NCI-H1092 (cell line): ENCODE results near the gene FARP1.

ENCODE experiments used
- DNase-seq: peaks from one replicate; lab custom pipeline; 2025; lab: John Stamatoyannopoulos, UW

The FARP1 gene

DNA sequence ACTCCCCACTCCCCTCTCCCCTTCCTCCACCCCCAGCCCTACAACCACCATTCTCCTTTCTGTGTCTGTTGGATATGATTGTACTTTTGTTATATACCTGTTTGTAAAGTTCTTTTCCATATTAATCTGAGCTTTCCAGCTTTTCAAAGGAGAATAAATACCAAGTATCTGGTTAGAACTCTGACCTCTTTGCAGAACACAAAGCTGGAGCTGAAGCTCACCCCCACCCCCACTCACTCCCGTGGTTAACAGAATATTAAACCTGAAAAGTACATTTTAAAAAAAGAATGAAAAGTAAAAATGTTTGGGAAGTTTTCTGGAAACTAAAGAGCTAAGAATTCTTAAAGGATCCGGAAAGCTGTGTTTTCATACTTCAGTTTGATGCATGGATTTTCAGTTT lies 189.3 kb downstream of the FARP1 start:
- DNase-seq, result no peak

DNA sequence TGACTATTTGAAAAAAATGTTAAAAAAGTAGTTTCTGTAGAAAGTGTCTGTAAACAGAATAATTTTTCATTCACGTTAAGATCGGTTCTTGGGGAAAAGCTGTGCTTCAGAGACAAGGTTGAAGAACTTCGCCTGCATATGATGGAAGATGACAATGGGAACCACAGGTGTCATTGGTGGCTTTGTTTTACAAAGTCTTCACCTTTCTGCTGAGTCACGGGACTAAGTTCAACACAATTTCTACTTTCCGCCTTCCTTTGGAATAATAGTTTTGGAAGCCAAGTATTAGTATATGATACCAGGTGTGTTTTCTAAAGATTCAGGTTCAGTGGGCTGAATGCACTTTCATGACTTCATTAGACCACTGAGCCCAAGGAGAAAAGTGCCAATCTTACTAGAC lies 189.8 kb downstream of the FARP1 start:
- no peak for DNase-seq

DNA sequence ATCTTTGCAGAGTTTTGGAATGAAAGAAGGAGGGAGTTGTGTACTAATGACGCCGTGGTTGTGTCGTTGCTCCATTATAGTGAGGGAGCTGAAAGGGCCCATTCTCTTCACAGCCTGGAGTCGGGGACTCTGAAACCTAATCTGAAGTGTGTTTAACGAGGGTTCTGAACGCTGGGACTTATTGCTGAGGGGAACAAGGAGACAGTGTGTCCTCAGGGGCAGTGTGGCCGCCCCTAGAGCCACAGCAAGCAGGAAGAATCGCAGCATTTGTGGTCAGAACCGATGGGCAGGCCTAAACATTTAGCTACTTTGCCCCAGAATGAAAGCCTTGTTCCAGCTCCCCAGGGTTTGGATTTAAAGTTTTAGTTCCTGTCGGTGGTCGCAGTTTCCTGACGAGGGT lies 190.6 kb downstream of the FARP1 start:
- no peak for DNase-seq

DNA sequence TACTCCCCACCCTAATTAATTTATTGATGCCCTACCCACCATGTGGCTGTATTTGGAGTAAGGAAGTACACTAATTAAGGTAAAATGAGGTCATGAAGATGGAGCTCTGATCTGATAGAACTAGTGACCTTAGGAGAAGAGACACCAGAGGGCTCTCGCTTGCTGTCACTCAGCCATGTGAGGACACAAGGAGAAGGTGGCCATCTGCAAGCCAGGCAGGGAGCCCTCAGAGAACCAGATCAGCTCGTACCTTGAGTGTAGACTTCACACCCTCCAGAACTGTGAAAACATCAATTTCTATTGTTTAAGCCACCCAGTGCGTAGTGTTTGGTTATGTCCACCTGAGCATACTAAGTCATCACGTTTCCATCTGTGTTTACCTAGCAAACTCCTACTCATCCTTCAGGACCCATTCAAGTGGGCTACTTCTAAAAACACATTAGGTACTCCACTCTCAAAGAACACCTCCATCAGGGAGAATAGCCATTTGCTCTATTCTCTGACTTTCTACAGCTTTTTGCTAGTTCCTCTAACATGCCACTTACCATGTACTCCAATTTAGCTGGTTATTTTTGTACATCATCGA lies 191.8 kb downstream of the FARP1 start:
- DNase-seq, result no peak

DNA sequence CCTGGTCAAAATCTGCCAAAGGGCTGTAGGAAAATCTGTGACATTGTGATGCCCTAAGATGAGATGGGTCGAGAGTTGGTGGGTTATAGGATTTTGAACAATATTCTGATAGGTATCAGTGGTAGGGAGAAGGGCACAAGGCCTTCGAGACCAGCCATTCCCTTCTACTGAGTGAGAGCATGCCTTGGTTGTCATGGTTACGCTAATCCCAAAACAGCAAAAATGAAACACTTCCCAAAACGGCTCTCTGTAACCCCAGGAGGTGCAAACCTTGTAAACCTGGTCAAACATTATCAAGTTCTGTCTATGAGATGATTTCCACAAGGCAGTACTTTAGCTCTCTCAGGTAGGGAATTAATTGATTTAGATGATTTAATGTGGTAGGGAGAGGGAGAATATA lies 192.8 kb downstream of the FARP1 start:
- DNase-seq, result no peak

DNA sequence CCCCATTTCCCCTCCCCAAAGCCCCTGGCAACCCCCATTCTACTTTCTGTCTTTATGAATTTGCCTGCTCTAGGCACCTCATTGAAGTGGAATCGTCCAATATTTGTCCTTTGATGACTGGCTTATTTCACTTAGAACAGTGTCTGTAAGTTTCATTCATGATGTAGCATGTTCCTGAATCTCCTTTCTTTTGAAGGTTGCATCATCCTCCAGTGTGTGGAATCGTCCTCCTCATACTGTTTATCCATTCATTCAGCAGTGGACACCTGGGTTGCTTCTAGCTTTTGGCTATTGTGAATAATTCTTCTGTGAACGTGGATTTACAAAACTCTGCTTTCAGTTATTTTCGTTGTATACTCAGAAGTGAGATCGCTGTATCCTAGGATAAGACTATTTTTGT lies 195.4 kb downstream of the FARP1 start:
- DNase-seq, result no peak

DNA sequence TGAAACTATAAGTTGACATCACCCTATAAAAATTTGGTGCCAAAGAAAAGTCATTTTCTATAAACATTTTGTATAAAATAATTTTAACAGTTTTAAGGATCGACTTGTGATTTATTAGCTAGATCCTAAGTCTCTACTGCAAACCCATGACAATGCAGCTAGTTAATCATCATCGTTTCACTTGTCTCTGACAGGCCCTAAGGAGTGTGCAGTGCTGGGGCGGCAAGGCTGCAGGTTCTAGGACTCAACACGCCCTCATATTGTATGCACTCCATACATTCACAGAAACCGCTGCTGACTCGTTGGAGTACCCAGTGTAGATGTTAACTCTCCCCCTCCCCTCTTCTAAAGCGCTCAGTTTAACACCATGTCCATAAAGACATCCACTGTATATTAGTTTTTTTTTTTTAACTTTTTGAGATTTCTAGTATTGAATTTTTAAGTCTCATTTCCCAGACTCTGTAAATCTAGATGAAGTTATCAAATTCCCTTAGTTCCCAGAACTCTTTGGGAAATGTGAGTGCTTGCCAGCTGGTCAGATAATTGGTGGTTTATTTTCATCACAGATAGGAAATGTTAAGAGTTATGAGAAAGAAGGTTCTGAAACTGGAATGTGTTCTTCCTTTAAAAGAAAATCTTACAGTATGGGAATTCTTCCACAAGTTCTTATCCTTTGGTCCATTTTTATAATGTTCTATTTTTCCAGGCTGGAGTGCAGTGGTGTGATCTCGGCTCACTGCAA lies 197.0 kb downstream of the FARP1 start:
- no peak for DNase-seq

DNA sequence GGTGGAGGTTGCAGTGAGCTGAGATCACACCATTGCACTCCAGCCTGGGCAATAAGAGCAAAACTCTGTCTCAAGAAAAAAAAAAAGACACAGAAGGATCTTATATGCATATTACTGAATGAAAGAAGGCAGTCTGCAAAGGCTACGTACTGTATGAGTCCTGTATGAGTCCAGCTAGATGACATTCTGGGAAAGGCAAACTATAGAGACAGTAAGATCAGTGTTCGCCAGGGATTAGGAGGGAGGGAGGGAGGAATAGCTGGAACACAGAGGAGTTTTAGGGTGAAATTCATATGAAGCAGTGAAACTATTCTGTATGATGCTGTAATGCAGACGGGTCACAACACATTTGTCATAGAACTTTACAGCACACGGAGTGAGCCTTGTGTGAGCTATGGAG lies 200.1 kb downstream of the FARP1 start:
- DNase-seq, result no peak

DNA sequence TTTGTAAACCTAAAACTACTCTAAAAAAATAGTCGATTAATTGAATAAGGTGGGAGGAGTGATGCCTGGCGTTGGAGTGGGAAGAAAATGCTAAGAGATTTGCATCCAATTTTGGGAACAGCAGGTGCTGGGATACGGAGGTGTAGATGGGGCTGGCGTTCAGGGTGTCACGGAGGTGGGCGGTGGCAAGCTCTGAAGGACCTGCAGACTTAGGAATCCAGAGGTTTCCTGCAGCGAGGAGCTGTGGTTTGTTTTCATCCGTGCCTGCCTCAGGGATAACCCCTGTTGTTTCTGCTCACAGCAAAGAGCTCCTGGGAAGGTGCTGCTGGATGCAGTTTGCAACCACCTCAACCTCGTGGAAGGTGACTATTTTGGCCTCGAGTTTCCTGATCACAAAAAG lies 200.6 kb downstream of the FARP1 start:
- no peak for DNase-seq

DNA sequence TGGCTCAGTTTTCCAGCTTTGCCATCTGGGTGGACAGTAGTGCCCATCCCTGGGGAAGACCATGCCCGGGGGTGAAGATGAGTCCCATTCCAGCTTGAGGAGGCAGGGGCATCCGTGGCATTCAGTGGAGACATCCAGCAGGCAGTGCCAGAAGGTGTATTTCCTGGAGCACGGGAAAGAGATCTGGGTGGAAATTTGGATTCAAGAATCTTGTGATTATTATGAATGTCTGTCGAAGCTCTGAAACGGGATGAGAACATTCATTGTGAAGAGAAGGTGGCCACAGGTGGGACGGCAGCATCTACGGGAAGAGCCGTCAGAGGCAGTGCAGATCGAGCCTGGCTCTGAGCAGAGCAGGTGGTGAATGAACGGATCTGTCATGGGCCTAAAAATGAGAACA lies 201.5 kb downstream of the FARP1 start:
- no peak for DNase-seq

DNA sequence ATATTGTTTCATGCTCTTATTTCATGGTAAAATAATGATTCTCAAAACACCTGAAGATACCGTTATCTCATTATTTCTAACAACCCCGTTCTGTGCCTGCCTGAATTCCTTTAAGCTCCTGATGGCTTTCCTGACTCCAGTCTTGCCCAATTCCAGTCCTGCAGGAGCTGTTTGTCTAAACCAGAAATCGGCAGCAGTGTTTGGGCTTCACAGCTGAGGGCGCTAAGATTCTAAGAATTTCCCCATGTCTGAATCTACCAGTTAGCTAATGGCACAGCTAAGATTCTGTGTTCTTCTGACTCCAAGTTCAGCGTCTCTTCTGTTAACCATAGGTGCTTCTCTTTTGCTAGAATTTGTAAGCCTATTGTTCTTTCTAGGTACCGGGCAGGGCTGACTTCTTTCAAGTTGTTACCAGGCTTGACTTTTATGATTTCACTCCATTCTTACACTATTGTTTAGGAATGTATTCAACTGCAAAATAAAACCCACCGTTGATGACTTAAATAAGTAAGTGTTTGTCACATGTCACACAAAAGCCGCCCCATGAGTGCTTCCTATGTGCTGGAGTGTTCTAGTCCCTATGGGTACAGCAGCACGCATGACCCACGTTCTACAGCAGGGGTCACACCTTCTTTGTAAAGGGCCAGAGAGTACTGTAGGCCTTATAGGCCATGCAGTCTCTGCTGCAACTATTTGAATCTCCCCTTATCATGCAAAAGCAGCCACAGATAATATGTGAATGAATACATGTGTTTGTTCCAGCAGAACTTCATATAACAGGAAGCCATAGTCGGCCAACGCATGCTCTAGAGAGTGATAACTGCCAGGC lies 202.4 kb downstream of the FARP1 start:
- no peak for DNase-seq

DNA sequence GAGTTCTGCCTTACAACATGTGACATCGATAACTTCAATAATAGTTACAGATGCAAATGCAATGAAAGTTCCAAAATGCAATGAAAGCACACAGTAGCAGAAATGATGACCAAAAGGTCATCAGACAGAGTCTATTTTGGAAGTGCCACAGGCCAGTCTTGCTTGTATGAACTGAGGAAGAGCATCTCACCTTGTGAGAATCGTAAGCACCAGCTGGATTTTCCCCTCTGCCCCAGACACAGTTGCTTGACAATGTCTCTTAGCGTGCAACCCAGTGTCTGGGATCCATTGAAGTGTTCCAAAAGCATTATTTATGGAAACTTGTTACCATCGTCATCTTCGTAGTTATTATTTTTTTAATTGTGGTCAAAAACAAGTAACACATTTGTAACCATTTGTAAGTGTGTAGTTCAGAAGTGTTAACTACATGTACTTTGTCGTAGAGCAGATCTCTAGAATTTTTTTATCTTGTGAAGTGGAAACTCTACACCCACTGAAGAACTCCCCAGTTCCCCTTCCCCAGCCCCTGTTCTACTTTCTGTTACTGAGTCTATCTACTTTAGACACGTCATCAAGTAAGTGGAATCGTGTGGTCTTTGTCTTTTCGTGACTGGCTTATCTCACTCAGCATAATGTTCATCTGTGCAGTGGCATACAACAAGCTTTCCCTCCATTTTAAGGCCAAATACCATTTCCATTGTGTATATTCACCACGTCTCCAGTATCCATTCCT lies 204.2 kb downstream of the FARP1 start:
- no peak for DNase-seq

DNA sequence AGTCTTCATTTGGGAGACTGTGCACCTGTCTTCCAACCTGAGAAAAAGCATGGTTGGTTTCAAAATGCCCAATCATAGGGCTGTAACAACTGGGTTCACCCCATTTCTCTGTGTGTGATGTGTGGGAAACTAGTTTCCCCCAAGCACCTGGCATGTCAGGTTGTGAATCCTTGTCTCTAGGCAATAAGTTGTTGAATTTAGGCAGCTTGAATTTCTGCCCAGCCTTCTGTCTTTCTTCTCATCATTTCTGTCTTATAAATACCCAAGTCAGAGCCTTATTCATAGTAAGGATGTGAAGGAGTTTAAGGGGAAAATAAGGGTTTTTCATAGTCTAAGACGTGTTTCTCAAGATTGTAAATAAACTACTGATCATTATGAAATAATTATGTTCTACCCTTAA lies 204.9 kb downstream of the FARP1 start:
- DNase-seq, result no peak

DNA sequence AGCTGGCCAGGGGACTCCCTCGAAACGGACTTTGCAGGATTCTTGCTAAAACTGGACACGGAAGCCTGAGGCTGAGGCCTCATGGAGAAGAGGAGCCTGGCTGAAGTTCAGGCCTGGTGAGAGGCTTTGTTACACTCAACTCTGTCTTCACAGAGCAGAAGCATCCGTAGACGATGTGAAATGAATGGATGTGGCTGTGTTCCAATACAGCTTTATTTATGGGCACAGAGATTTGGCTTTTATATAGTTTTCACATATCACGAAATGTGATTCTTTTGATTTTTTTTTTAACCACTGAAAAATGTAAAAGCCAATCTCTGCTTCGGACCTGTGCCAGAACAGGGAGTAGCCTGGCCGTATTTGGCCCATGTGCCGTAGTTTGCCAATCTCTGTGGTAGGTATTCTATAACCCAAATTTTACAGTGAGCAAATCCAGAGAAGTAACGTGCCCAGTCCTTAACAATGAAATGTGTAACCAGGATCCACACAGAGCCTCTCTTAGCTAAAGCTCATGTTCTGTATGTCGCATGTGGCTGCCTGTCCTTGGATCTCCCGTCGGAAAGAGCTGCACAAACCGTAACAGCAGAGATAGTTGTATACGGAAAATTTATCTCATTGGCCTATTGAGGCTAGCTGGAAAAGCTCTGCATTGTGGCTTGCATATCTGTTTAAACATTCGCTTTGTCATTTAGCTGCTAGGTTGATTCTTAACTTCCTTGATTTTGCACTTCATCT lies 205.7 kb downstream of the FARP1 start:
- DNase-seq, result no peak

DNA sequence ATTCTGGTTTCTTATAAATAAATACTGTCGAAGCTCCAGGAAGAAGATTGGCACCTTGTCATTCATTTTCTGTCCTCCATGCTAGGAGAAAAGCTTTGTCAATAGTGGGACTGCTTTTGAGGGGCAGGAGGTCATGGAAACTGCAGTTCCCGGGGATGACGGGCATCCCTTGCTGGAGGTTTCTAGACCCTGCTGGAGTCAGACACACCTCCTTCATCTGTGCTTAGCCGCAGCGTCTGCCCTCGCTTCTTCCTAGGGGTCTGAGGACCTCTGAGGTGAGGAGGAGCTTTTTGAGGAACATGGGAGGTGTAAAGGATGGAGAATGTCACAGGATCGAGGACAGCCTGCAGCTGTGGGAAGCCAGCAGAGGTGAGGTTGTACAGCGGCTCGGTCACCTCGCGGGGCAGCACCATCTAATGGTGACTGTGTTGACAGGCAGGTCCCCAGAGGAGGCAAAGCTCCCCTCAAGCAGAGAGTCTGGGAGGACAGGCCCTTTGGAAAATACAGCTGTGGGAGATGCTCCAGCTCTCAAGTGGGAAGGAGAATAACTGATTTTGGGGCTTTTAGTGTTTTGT lies 206.9 kb downstream of the FARP1 start:
- DNase-seq, result no peak

DNA sequence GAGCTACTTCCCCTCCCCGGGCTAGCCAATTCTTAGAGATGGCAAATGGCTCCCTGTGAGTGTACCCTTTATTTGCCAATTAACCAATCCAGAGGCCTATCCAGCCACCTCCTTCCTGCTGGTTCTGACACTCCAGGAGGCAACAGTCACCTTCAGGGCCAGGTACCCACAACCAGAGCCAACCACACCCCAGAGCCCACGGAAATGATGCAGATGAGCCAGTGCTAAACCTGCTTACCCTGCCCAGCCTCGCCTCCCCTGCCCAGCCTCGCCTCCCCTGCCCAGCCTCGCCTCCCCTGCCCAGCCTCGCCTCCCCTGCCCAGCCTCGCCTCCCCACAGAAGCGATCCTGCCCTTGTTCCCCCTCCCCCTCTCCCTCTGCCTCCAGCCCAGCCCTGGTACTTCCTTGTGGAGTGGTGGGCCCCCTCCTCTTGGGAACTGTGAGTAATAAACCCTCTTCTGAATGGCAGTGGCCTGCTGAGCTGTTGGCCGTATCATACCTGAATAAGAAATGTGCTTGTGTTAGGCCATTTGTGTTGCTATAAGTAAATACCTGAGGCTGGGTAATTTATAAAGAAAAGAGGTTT lies 207.9 kb downstream of the FARP1 start:
- DNase-seq, result no peak

DNA sequence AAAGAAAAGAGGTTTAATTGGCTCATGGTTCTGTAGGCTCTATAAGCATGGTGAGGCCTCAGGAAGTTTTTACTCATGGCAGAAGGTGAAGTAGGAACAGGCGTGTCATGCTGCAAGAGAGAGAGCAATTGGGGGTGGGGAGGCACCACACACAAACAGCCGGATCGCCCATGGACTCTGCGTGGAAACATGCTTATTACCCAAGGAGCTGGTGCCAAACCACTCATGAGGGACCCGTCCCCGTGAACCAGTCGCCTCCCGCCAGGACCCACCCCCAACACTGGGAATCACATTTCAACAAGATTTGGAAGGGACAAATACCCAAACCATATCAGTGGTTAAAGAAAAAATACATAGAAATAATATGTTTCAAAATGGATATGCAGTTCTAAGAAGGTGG lies 208.7 kb downstream of the FARP1 start:
- no peak for DNase-seq

DNA sequence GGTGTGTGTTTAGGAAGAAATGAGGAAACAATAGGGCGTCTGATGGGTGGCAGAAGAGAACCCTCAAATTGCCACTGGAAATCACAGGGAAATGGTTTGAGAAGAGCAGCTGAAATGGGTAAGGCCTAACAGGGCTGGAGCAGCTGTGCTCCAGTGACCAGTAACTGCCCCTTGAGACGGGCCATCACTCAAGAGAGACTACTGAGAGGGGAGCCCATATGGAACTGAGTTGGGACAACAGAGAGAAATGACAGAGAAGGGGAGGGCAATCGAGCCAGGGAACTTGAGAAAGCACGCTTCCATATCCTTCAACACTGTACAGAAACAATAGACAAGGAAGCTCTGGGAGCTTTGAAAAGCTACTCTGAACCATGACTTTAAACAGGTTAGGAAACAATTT lies 209.3 kb downstream of the FARP1 start:
- DNase-seq, result no peak

DNA sequence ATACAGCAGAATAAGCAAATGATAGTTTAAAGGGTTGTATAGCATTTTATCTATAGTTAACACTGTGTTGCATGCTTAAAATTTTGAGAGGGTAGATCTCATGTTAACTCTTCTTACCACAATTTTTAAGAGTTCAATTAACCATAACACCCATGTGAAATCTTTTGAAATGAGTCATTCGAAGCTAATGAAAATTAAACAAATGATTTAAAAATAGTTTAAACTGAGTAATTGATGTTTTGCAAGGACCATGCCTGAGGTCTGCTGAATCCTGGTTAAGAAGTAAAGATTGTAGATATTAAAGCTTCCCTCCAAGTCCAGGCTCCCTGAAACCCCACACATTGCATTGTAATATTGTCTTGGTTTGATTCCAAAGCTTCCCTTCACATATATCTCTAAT lies 210.9 kb downstream of the FARP1 start:
- DNase-seq, result no peak

DNA sequence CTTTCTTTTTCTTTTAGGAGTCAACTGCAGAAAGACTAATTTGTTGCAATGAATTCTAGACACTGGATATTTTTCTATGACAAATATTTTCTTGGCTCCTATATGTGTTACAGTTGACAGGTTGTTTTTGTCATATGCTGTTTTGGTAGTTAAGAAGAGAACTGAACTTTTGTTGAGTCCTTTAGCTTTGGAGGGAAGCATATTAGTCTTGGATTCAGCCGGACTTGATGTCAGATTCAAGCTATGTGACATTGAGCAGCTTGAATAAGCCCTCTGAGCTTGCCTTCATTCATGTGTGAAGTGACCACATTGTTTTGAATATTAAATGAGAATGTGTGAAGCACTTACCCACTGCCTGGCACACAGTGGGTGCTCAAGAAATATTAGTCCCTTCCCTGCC lies 216.0 kb downstream of the FARP1 start:
- DNase-seq, result no peak

DNA sequence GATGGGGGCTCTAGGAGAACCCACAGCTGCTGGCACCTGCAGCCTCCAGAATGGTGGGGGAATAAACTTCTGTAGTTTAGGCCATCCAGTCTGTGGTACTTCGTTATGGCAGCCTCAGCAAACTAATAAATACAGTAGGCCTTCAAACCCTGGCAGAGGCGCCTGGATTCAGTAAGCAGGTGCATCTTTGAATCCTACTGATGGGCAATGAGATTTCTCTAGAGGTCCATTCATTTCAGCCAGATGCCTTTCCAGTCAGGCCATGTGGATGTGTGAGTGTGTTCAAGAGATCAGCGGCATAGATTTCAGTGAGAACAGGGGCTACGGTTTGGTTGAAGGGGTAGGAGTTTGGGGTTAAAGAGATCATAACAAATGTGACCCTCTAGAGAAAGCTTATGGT lies 217.7 kb downstream of the FARP1 start:
- DNase-seq, result no peak
